ENCODE data around the gene YY1AP1. TPM values are rescaled to one million over a fixed set of nuclear protein-coding genes. Genes with fewer than 3 reads are reported as not detected.
"Not testable (repeated sequence)": the region's sequence is repeated elsewhere in the genome, so short reads cannot be mapped to it uniquely, and the experiment has no call there.

The YY1AP1 gene
- total RNA-seq, 4 donors from 2014 or later: 37.8 to 91.6 (median 63.5) TPM

GRCh38 chr1:155640367-155640766, 48.2 kb downstream of the YY1AP1 start:
- intact Hi-C loops (cut with DNase I): no loop called here
- Histone ChIP-seq H3K36me3 (no peaks in the 10 kb centered on the region), H3K27ac (no peak overlapping the region), H3K4me1 (peaks cover 2 to 17% (median 7%) of the 10 kb centered on the region in 3 donors), H3K4me3 (no peak overlapping the region), H3K27me3 (no peaks in the 10 kb centered on the region), H3K9me3 (peaks cover 0 to 25% (median 23%) of the 10 kb centered on the region in 3 donors)
- TF ChIP-seq, protein P1, sequence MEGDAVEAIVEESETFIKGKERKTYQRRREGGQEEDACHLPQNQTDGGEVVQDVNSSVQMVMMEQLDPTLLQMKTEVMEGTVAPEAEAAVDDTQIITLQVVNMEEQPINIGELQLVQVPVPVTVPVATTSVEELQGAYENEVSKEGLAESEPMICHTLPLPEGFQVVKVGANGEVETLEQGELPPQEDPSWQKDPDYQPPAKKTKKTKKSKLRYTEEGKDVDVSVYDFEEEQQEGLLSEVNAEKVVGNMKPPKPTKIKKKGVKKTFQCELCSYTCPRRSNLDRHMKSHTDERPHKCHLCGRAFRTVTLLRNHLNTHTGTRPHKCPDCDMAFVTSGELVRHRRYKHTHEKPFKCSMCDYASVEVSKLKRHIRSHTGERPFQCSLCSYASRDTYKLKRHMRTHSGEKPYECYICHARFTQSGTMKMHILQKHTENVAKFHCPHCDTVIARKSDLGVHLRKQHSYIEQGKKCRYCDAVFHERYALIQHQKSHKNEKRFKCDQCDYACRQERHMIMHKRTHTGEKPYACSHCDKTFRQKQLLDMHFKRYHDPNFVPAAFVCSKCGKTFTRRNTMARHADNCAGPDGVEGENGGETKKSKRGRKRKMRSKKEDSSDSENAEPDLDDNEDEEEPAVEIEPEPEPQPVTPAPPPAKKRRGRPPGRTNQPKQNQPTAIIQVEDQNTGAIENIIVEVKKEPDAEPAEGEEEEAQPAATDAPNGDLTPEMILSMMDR (IDR thresholded peaks at IDR 0.05): no peak
- TF ChIP-seq POLR2A (IDR thresholded peaks at IDR 0.05): no peak
- no peak for DNase-seq

- DNase-seq: no peak
- Histone ChIP-seq H3K27me3 (no peaks in the 10 kb centered on the region), H3K36me3 (no peaks in the 10 kb centered on the region), H3K27ac (no peak overlapping the region), H3K9me3 (peaks cover 0 to 5% (median under 1%) of the 10 kb centered on the region in 3 donors), H3K4me3 (peak overlapping the region in 2 of 4 donors; percentile 18 to 58), H3K4me1 (peaks cover 0 to 12% (median 3%) of the 10 kb centered on the region in 3 donors)
- TF ChIP-seq, protein P1 (IDR thresholded peaks at IDR 0.05): no peak
- no peak for TF ChIP-seq POLR2A (IDR thresholded peaks at IDR 0.05)
- intact Hi-C loops (cut with DNase I): no loop called here
- 90 to 92% methylated on average over 5 to 11 of the region's 11 CpGs for WGBS, 2 donors
Observed at GRCh38 chr1:155636397-155637153, 52.0 kb downstream of the YY1AP1 start.

GRCh38 chr1:155626428-155626827, 62.1 kb downstream of the YY1AP1 start:
- H3K4me3 ChIP-seq; H3K9me3 ChIP-seq; H3K27ac ChIP-seq; H3K27me3 ChIP-seq; H3K36me3 ChIP-seq; intact Hi-C loops (cut with DNase I); DNase-seq: not testable (repeated sequence)
- WGBS, 2 donors: 64 to 95% methylated on average over 2 to 4 of the region's 7 CpGs
- H3K4me1 ChIP-seq: peaks cover 0 to 14% (median 0%) of the 10 kb centered on the region in 3 donors

DNA sequence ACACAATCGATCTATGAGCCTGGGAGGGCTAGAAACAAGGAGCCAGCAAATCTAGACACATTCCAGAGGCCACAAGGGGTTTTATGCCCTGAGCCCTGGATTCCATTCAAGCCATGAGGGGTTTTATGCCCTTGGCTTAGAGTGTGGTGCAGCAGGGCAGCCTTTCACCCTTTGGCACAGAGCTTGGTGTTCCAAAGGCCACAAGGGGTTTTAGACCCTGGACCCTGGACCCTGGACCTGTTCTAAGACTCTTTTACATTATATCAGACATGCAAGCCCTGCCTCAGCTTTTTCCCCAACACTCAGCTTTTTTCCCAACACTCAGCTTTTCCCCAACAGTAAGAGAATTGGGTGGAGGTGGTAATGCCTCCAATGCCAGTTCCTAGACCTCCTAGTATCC, 65.2 kb downstream of the YY1AP1 start:
- H3K4me3 ChIP-seq: no peak overlapping the region
- 17 to 60% methylated on average over 1 of the region's 1 CpG for WGBS, 2 donors
- DNase-seq: no peak
- intact Hi-C loops (cut with DNase I): no loop called here
- no peaks in the 10 kb centered on the region for H3K36me3 ChIP-seq
- TF ChIP-seq, protein P1 (IDR thresholded peaks at IDR 0.05): no peak
- TF ChIP-seq POLR2A (IDR thresholded peaks at IDR 0.05): no peak
- H3K27ac ChIP-seq: no peak overlapping the region
- no peaks in the 10 kb centered on the region for H3K27me3 ChIP-seq
- H3K4me1 ChIP-seq: peaks cover 0 to 19% (median 0%) of the 10 kb centered on the region in 3 donors
- H3K9me3 ChIP-seq: no peaks in the 10 kb centered on the region

DNA sequence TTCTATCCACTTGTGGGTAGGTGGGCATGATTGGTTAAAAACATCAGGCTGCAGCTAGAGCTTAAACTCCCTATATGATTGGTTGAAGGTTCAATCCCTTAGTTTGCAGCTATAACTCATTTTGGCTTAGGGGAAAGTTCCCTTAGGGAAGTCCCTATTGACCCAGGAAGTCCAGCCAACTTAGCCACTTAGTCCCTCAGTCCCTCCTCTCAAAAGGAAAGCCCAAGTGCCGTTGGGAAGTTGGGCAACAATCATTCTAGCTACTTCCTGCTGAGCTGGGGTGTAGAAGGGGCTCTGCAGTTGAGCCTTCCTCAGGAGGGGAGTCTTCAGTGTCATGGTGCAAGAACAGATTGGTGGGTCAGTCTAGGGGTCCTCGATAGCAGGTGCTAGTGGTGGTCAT, 66.4 kb downstream of the YY1AP1 start:
- H3K36me3 ChIP-seq: no peaks in the 10 kb centered on the region
- H3K9me3 ChIP-seq: no peaks in the 10 kb centered on the region
- intact Hi-C loops (cut with DNase I): no loop called here
- no peak overlapping the region for H3K27ac ChIP-seq
- TF ChIP-seq POLR2A (IDR thresholded peaks at IDR 0.05): no peak
- TF ChIP-seq, protein P1 (IDR thresholded peaks at IDR 0.05): no peak
- WGBS, 2 donors: 50 to 80% methylated on average over 1 to 2 of the region's 2 CpGs
- no peak overlapping the region for H3K4me3 ChIP-seq
- no peak for DNase-seq
- no peaks in the 10 kb centered on the region for H3K27me3 ChIP-seq
- peaks cover 0 to 19% (median 0%) of the 10 kb centered on the region in 3 donors for H3K4me1 ChIP-seq

DNA sequence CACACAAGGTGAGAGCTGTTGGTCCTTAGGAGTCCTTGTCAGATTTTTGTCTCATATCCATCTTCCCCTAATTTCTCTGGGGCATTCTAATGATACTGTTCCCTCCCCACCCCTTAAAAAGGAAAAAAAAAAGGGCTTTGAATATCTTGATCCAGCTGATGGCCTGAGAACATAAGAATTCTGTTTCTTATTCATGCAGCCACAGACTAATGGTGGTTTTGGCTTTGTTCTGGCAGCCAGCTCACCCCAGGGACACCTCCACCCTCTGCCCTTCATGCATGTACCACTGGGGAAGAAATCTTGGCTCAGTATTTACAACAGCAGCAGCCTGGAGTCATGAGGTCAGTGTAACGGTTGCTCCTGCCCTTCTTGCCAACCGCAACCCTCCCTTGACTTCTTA, 75.3 kb downstream of the YY1AP1 start:
- intact Hi-C loops (cut with DNase I); H3K27ac ChIP-seq; H3K4me1 ChIP-seq; H3K27me3 ChIP-seq; H3K9me3 ChIP-seq; DNase-seq; H3K4me3 ChIP-seq: not testable (repeated sequence)
- WGBS, 2 donors: no CpG with 5 or more reads among the region's 2 CpGs
- peaks cover 0 to 24% (median 11%) of the 10 kb centered on the region in 3 donors for H3K36me3 ChIP-seq

GRCh38 chr1:155610257-155610647, 78.3 kb downstream of the YY1AP1 start:
- H3K9me3 ChIP-seq; H3K27me3 ChIP-seq; H3K4me1 ChIP-seq; DNase-seq; intact Hi-C loops (cut with DNase I): not testable (repeated sequence)
- Histone ChIP-seq H3K27ac (peak overlapping the region in 1 of 4 donors; percentile 42), H3K4me3 (peak overlapping the region; percentile 48 to 76 (median 66)), H3K36me3 (peaks cover 0 to 24% (median 11%) of the 10 kb centered on the region in 3 donors)
- WGBS, 2 donors: no CpG with 5 or more reads among the region's 33 CpGs

All from esophagus squamous epithelium (tissue), 5 donors.